Measurements from ENCODE around the gene SYK. TPM values are rescaled to one million over a fixed set of nuclear protein-coding genes. Genes with fewer than 3 reads are reported as not detected.
A peak's percentile ranks its signal among the peaks of the same experiment; 100 is the strongest.
"Not testable (repeated sequence)": the region's sequence is repeated elsewhere in the genome, so short reads cannot be mapped to it uniquely, and the experiment has no call there.

The SYK gene
- total RNA-seq, 2 donors from 2014 or later = 25.8 to 53.0 TPM

GRCh38 chr9:90870621-90871326 lies 69.2 kb downstream of the SYK start:
- Mint-ChIP-seq H3K9me3 (no peaks in the 10 kb centered on the region), H3K27ac (no peak overlapping the region), H3K27me3 (no peaks in the 10 kb centered on the region), H3K4me3 (no peak overlapping the region), H3K36me3 (no peaks in the 10 kb centered on the region), H3K4me1 (ENCODE audit: low read depth in 2 of 2) (peaks cover 0 to 12% of the 10 kb centered on the region in 2 donors)
- ATAC-seq (no peak), DNase-seq (ENCODE audit: low spot score) (no peak)

GRCh38 chr9:90871327-90871935 lies 69.8 kb downstream of the SYK start:
- DNase-seq (ENCODE audit: low spot score) = no peak
- no peaks in the 10 kb centered on the region for H3K27me3 Mint-ChIP-seq

GRCh38 chr9:90872835-90873294 lies 71.2 kb downstream of the SYK start:
- no peak overlapping the region for H3K4me3 Mint-ChIP-seq
- H3K27ac Mint-ChIP-seq = peak overlapping the region in 1 of 2 donors; percentile 55
- peaks cover 0 to 12% of the 10 kb centered on the region in 2 donors for H3K4me1 Mint-ChIP-seq (ENCODE audit: low read depth in 2 of 2)
- DNase-seq (ENCODE audit: low spot score) (no peak), ATAC-seq (peak; percentile 41 to 61)
- H3K36me3 Mint-ChIP-seq = no peaks in the 10 kb centered on the region
- no peaks in the 10 kb centered on the region for H3K27me3 Mint-ChIP-seq
- H3K9me3 Mint-ChIP-seq = no peaks in the 10 kb centered on the region

More at GRCh38 chr9:90871327-90871935, 69.8 kb downstream of the SYK start:
- H3K4me1 Mint-ChIP-seq (ENCODE audit: low read depth in 2 of 2) = peaks cover 0 to 12% of the 10 kb centered on the region in 2 donors
- no peaks in the 10 kb centered on the region for H3K9me3 Mint-ChIP-seq
- H3K4me3 Mint-ChIP-seq = no peak overlapping the region
- no peak overlapping the region for H3K27ac Mint-ChIP-seq
- no peaks in the 10 kb centered on the region for H3K36me3 Mint-ChIP-seq
- ATAC-seq = no peak

- H3K4me1 Mint-ChIP-seq (ENCODE audit: low read depth in 2 of 2) = peaks cover 0 to 12% of the 10 kb centered on the region in 2 donors
- H3K36me3 Mint-ChIP-seq = no peaks in the 10 kb centered on the region
Observed at GRCh38 chr9:90873422-90873821, 71.8 kb downstream of the SYK start.

GRCh38 chr9:90874194-90874593 lies 72.6 kb downstream of the SYK start:
- H3K27ac Mint-ChIP-seq = no peak overlapping the region
- no peak for DNase-seq (ENCODE audit: low spot score)

More at GRCh38 chr9:90873422-90873821, 71.8 kb downstream of the SYK start:
- no peak for DNase-seq (ENCODE audit: low spot score)
- Mint-ChIP-seq H3K27ac (peak overlapping the region in 1 of 2 donors; percentile 55), H3K9me3 (no peaks in the 10 kb centered on the region), H3K4me3 (no peak overlapping the region), H3K27me3 (no peaks in the 10 kb centered on the region)
- ATAC-seq = no peak

GRCh38 chr9:90878562-90878961 lies 76.9 kb downstream of the SYK start:
- Mint-ChIP-seq H3K9me3 (no peaks in the 10 kb centered on the region), H3K27ac (no peak overlapping the region), H3K4me1 (ENCODE audit: low read depth in 2 of 2) (peaks cover 0 to 7% of the 10 kb centered on the region in 2 donors), H3K27me3 (no peaks in the 10 kb centered on the region), H3K4me3 (no peak overlapping the region), H3K36me3 (no peaks in the 10 kb centered on the region)
- DNase-seq (ENCODE audit: low spot score) (no peak), ATAC-seq (no peak)

More at GRCh38 chr9:90874194-90874593, 72.6 kb downstream of the SYK start:
- Mint-ChIP-seq H3K4me1 (ENCODE audit: low read depth in 2 of 2) (peaks cover 0 to 12% of the 10 kb centered on the region in 2 donors), H3K4me3 (no peak overlapping the region), H3K9me3 (no peaks in the 10 kb centered on the region), H3K27me3 (no peaks in the 10 kb centered on the region), H3K36me3 (no peaks in the 10 kb centered on the region)
- peak in 1 of 2 donors; percentile 74 for ATAC-seq

GRCh38 chr9:90880066-90880465 lies 78.4 kb downstream of the SYK start:
- Mint-ChIP-seq H3K27ac (no peak overlapping the region), H3K9me3 (no peaks in the 10 kb centered on the region), H3K4me1 (ENCODE audit: low read depth in 2 of 2) (no peaks in the 10 kb centered on the region), H3K4me3 (no peak overlapping the region), H3K36me3 (no peaks in the 10 kb centered on the region), H3K27me3 (no peaks in the 10 kb centered on the region)
- DNase-seq (ENCODE audit: low spot score) (no peak), ATAC-seq (no peak)

GRCh38 chr9:90880669-90881068 lies 79.0 kb downstream of the SYK start:
- Mint-ChIP-seq H3K9me3 (no peaks in the 10 kb centered on the region), H3K27ac (no peak overlapping the region), H3K27me3 (no peaks in the 10 kb centered on the region), H3K36me3 (peaks cover 5% of the 10 kb centered on the region), H3K4me3 (no peak overlapping the region), H3K4me1 (ENCODE audit: low read depth in 2 of 2) (no peaks in the 10 kb centered on the region)
- ATAC-seq = no peak
- no peak for DNase-seq (ENCODE audit: low spot score)

- Mint-ChIP-seq H3K4me3 (no peak overlapping the region), H3K27ac (no peak overlapping the region), H3K9me3 (no peaks in the 10 kb centered on the region), H3K4me1 (ENCODE audit: low read depth in 2 of 2) (no peaks in the 10 kb centered on the region), H3K36me3 (peaks cover 7% of the 10 kb centered on the region), H3K27me3 (no peaks in the 10 kb centered on the region)
- DNase-seq (ENCODE audit: low spot score) (no peak), ATAC-seq (no peak)
Observed at GRCh38 chr9:90881648-90882047, 80.0 kb downstream of the SYK start.

GRCh38 chr9:90882991-90883600 lies 81.5 kb downstream of the SYK start:
- ATAC-seq (peak in 1 of 2 donors; percentile 24), DNase-seq (ENCODE audit: low spot score) (no peak)
- no peak overlapping the region for H3K4me3 Mint-ChIP-seq
- H3K4me1 Mint-ChIP-seq (ENCODE audit: low read depth in 2 of 2) = no peaks in the 10 kb centered on the region
- peaks cover 8% of the 10 kb centered on the region for H3K36me3 Mint-ChIP-seq
- no peaks in the 10 kb centered on the region for H3K9me3 Mint-ChIP-seq
- no peaks in the 10 kb centered on the region for H3K27me3 Mint-ChIP-seq
- H3K27ac Mint-ChIP-seq = peak overlapping the region in 1 of 2 donors; percentile 57

- Mint-ChIP-seq H3K27ac (peak overlapping the region in 1 of 2 donors; percentile 57), H3K27me3 (no peaks in the 10 kb centered on the region), H3K36me3 (peaks cover 14% of the 10 kb centered on the region), H3K4me3 (no peak overlapping the region), H3K4me1 (ENCODE audit: low read depth in 2 of 2) (no peaks in the 10 kb centered on the region), H3K9me3 (no peaks in the 10 kb centered on the region)
- DNase-seq (ENCODE audit: low spot score) (no peak), ATAC-seq (no peak)
Observed at GRCh38 chr9:90883661-90884060, 82.0 kb downstream of the SYK start.

- ATAC-seq = no peak
- Mint-ChIP-seq H3K4me3 (no peak overlapping the region), H3K36me3 (peaks cover 14% of the 10 kb centered on the region), H3K4me1 (ENCODE audit: low read depth in 2 of 2) (no peaks in the 10 kb centered on the region), H3K9me3 (no peaks in the 10 kb centered on the region), H3K27me3 (no peaks in the 10 kb centered on the region), H3K27ac (no peak overlapping the region)
- no peak for DNase-seq (ENCODE audit: low spot score)
Observed at GRCh38 chr9:90884178-90884577, 82.6 kb downstream of the SYK start.

- not testable (repeated sequence) for H3K27ac Mint-ChIP-seq; H3K4me1 Mint-ChIP-seq (ENCODE audit: low read depth in 2 of 2); ATAC-seq; H3K27me3 Mint-ChIP-seq; H3K4me3 Mint-ChIP-seq; DNase-seq (ENCODE audit: low spot score); H3K9me3 Mint-ChIP-seq
- peaks cover 14% of the 10 kb centered on the region for H3K36me3 Mint-ChIP-seq
Observed at GRCh38 chr9:90886868-90887267, 85.2 kb downstream of the SYK start.

- ATAC-seq (no peak), DNase-seq (ENCODE audit: low spot score) (no peak)
- peaks cover 14% of the 10 kb centered on the region for H3K36me3 Mint-ChIP-seq
- H3K9me3 Mint-ChIP-seq = no peaks in the 10 kb centered on the region
- no peaks in the 10 kb centered on the region for H3K4me1 Mint-ChIP-seq (ENCODE audit: low read depth in 2 of 2)
- no peak overlapping the region for H3K4me3 Mint-ChIP-seq
- no peak overlapping the region for H3K27ac Mint-ChIP-seq
- no peaks in the 10 kb centered on the region for H3K27me3 Mint-ChIP-seq
Observed at GRCh38 chr9:90888941-90889340, 87.3 kb downstream of the SYK start.
